GM15510 (cell line): ENCODE data around the gene TYK2.

ENCODE experiments used
- POLR2A ChIP-seq: IDR thresholded peaks from 3 replicates; pipeline ENCODE4 v1.6.1; 2011; ENCODE audit warnings: borderline replicate concordance; ENCODE audit not compliant: insufficient read length; ENCODE audit errors: extremely low read depth

The TYK2 gene

GRCh38 chr19:10361569-10362011 lies 18.8 kb downstream of the TYK2 start:
- TF ChIP-seq POLR2A, result no peak

GRCh38 chr19:10356431-10356830 lies 23.9 kb downstream of the TYK2 start:
- no peak for TF ChIP-seq POLR2A

GRCh38 chr19:10353793-10354391 lies 26.5 kb downstream of the TYK2 start:
- TF ChIP-seq POLR2A, result no peak

- no peak for TF ChIP-seq POLR2A
These were observed 27.4 kb downstream of the TYK2 start for GRCh38 chr19:10352764-10353671.

- TF ChIP-seq POLR2A, result no peak
These were observed 33.9 kb downstream of the TYK2 start for GRCh38 chr19:10346509-10346908.

- TF ChIP-seq POLR2A, result no peak
These were observed 35.6 kb downstream of the TYK2 start for GRCh38 chr19:10344780-10345179.

GRCh38 chr19:10343495-10343894 lies 36.9 kb downstream of the TYK2 start:
- no peak for TF ChIP-seq POLR2A

GRCh38 chr19:10339977-10340376 lies 40.4 kb downstream of the TYK2 start:
- no peak for TF ChIP-seq POLR2A

GRCh38 chr19:10339380-10339960 lies 40.9 kb downstream of the TYK2 start, which contains the start of gene ICAM3:
ICAM3 (minus strand) TSS chr19:10339624; CDS start chr19:10339614, 10 bp downstream.
- peak; percentile 79 for TF ChIP-seq POLR2A

GRCh38 chr19:10338940-10339339 lies 41.4 kb downstream of the TYK2 start:
- no peak for TF ChIP-seq POLR2A

GRCh38 chr19:10335352-10335985 lies 44.9 kb downstream of the TYK2 start:
- TF ChIP-seq POLR2A, result no peak

GRCh38 chr19:10334588-10335351 lies 45.6 kb downstream of the TYK2 start:
- no peak for TF ChIP-seq POLR2A

GRCh38 chr19:10333758-10334587 lies 46.4 kb downstream of the TYK2 start:
- TF ChIP-seq POLR2A, result no peak

GRCh38 chr19:10332965-10333757 lies 47.2 kb downstream of the TYK2 start, which contains the start of gene RAVER1:
RAVER1 (minus strand) TSS chr19:10333529; CDS start chr19:10333507, 22 bp downstream.
- peak; percentile 95 for TF ChIP-seq POLR2A
